GM18498 (cell line): ENCODE data around the gene BMF.

Experiments used
- ATAC-seq: cut with Tn5 transposase; IDR thresholded peaks from one replicate; pipeline ENCODE4 v1.9.1; 2021; ENCODE audit warnings: mild to moderate bottlenecking, moderate library complexity; ENCODE audit not compliant: unreplicated experiment

The BMF gene

GRCh38 chr15:40104296-40104864, 4.3 kb downstream of the BMF start:
- no peak for ATAC-seq

- no peak for ATAC-seq
Measured at GRCh38 chr15:40103864-40104271, 4.8 kb downstream of the BMF start.

- no peak for ATAC-seq
Measured at GRCh38 chr15:40102897-40103858, 5.5 kb downstream of the BMF start.

DNA sequence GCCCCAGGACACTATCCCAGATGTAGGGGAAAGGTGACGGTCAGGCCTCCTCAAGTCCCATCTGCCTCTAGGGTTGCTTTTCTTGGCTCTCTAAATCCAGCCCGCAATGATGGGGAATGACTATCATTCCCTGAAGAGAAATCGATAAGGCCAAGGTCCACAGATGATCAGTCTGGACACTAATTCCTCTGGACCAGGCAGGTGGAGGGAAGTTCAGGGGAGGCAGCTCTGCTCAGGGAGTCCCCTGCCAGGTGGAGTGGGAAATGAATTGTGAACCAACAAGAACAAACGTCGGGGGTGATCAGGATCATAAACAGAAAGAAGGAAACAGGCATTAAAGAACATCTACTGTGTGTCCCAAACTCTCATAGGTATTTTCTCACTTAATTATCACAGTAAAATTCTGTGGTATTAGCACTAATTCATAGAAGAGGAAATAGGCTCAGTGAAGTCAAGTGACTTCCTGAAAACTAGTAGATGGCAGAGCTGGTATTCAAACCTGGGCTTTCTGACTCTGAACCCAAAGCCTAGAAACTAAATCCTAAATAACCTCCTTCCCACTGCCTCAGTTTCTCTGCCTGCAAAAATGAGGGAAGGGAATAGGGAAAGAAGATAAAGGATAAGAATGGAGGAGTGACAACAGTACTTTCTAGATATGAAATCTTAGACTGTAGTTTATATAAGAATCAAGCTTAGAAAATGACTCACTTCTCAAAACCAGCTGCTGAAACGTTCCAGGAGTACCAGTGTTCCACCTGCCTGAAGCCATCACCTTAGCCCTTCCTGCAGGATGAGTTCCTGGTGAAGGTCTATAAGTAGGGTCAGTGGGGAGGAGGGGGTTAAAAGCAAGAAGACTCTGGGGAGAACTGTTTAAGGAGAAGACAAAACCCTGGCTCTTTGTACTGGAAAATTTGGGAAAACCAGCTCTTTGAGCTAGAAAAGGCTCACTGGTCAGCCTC, 7.5 kb downstream of the BMF start:
- ATAC-seq: no peak

DNA sequence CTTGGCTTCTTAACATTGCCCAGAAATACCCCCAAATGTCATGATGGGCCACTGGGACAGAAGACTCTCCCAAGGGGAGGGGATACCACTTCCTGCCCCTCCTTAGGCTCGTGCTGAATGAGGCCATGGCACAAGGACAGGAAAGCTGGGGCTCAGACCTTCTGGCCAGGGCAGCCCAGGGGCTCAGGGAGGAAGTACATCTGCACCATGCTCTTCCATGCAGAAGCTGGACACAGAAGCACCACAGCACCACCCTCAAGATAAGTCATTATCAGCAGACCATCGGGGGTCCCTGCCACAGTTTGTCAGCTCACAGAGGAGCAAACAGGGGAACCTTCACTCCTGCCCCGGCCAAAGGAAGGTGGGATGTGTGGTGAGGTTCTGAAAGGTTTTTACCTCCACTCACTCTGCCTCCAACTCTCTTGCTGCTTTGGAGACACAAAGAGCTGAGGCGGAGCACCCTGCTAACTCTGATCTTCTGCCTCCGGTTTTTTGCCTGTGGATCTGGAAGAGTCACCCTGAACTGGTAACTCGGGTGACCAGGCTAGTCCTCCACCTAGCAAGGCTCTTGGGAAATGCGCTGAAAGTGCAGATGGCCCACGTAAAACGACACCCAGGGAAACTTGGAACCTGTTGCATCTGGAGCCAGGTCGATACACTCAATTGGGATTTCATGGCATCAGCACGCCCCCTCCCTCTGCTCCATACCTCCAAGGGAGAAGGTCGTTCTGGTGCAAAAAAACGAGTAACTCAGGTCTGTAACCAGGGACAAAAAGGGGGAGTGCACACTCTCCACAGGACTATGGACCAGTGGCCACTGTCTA, 8.3 kb downstream of the BMF start:
- no peak for ATAC-seq

DNA sequence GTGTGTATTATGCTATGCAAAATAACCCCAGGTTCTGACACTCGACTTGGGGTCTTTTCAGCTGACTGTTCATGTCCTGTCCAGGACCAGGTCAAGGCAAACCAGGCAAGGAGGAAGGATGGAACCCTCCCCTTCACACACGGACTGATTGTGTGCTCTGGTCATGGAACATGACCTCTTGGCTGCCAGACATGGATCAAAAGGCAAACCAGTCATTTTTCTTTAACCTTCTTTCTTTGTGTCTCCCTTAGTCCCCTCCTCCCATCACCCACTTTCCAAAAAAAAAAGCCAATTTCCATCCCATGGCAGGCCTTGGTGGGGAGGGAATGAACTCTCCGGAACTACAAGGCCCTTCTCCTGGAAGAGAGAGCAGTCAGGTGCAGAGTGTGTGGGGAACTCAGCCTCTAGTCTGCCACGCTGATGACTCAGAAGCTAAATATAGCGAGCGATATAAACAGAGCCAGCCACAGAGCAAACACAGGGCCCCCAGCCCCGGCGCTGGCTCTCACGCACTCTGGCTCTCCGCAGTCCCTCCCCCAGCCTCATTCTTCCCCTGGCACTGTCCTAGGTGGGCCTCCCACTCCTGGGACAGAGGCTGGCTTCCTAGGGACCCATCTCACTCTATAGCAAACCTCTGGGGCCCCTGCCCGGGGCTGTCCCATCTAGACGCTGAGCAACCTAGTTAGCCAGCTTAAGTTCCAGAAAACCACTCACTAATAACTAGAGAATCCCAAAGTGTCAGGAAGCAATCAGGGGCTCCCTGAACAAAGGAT, 10.0 kb downstream of the BMF start:
- peak; percentile 77 for ATAC-seq

GRCh38 chr15:40097968-40098476, 10.7 kb downstream of the BMF start:
- no peak for ATAC-seq

DNA sequence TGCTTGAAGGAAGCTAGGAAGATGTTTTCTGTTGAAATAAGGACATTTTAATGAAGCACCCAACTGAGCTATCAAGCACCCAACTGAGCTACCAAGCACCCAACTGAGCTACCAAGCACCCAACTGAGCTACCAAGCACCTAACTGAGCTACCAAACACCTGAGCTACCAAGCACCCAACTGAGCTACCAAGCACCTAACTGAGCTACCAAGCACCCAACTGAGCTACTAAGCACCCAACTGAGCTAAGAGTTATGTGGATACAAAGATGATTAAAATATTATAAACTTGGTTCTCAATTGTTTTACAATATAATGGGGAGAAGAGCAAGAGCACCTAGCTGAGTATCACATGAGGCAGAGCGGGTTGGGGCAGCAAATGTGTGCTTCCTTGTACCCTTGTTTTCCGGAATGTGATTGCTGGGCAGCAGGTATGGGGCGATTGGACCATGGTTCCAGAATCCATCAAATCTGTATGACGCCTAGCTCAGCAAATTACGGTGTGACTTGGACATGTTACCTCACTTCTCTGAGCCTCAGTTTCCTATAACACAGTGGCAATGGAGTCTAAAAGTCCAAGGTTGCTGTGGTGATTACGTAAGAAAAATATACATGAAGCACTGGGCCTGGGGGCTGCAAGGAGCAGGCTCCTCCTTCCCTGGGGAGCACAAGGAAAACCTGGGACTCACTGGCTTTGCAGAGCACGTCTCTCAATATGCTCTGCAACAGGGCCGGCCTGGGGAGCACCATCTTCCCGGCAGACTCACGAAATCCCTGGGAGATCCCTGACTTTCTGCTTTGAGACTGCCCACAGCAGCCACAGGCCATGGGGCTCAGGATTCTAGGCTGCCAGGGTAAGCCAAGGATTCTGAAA, 11.3 kb downstream of the BMF start:
- no peak for ATAC-seq

DNA sequence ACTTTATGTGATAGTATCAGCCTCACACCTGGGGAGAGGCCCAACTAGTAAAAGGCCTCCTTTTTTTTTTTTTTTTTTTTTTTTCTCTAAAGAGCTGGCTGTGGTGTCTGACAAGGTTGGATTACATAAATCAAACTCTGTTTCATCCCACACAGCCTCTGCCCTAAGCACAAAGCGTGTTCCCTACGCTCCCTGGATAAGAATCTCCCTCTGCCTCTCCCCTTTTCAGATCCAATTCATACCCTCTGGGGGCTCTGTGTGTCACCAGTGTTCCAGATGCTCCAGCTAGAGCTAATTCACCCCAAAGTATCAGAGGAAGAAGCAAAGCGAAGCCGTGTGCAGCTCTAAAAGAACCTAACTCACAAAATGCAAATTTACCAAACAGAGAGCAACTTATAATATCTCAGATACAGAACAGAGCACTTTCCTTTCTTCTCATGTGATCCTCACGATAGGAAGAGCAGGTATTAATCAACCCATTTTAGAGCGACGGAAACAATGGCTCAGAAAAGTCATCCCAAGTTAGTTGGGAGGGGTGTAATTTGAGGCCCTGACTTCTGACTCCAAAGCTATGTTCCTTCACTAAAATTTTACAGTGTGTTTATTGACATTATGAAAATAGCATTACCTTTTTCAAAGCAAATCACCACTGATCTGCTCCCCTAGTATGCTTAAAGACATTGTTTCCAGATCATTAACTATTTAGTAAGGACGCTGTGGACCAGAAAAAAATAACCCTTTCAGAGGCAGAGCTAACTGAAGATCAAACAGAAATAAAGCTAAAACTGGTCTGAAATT, 12.4 kb downstream of the BMF start:
- peak; percentile 36 for ATAC-seq

- ATAC-seq: no peak
Measured at GRCh38 chr15:40095371-40096093, 13.1 kb downstream of the BMF start.

- ATAC-seq: no peak
Measured at GRCh38 chr15:40094156-40094555, 14.5 kb downstream of the BMF start.

- ATAC-seq: no peak
Measured at GRCh38 chr15:40092979-40093869, 15.5 kb downstream of the BMF start.

DNA sequence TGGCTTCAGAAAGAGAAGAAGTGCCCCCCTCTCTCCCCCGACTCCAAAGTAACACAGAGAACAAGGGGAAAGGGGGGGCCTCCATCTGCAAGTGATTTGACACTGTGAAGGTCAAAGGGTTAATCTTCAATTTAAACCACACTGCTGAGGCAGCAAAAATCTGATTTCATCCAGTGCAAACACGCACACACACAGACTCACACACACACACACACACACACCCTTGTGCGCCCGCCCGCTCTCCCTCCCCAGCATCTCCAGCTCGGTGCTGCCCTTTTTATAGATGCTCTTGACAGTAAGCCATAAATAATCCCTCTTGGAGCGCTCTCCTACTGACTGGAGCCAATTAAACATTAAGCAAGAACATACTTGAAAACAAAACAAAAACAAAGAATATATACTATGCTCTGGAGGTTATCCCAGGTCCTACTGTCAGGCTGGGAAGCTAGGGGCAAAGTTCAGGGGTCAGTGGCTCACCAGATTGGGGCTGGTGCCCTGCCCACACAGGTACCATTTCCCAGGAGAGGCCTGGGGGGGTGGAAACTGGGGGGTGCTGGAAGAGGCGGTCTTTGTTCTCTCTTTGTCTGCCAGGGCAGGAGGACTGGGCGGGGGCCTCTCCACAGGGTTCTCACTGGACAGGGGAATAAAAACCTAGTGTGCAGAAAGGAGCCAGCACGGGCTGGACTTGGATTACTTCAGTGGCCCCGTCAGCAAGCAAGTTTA, 16.3 kb downstream of the BMF start:
- no peak for ATAC-seq

DNA sequence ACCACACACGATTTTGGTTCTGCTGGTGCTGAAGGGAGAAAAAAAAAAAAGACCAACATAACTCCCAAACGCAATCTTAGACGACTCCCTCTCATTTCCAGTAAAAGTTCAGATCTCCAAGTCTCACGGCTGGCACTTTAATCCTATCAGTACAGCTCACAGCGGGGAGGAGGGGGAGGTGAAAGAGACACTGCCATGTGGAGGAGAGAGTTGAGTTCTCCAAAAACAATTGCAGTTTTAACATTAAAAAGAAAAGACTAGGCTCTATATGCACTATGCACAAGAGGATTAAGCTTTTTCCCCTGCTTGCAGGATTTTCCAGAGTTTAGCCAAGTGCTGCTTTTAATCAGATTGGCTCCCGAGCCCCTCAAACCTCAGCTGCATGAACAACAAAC, 16.8 kb downstream of the BMF start:
- ATAC-seq: no peak

GRCh38 chr15:40090774-40091455, 17.8 kb downstream of the BMF start:
- no peak for ATAC-seq
